OCI-LY3 (cell line): Measurements from ENCODE around the gene TMEM252.

Source experiments
- EZH2phosphoT487 ChIP-seq: fragments of 200-600 bp; shearing (Covaris generic); IDR thresholded peaks from 2 replicates; pipeline ENCODE4 v1.6.1; 2018; ENCODE audit warnings: antibody characterized with exemption, mixed run types, low read depth
- TF ChIP-seq, protein P1 (sequence below): fragments of 200-600, 300-600 bp; sonication (generic); IDR thresholded peaks from 2 replicates; pipeline ENCODE4 v1.5.1; 2014; ENCODE audit warnings: antibody characterized with exemption, low read length, low read depth

DNA sequence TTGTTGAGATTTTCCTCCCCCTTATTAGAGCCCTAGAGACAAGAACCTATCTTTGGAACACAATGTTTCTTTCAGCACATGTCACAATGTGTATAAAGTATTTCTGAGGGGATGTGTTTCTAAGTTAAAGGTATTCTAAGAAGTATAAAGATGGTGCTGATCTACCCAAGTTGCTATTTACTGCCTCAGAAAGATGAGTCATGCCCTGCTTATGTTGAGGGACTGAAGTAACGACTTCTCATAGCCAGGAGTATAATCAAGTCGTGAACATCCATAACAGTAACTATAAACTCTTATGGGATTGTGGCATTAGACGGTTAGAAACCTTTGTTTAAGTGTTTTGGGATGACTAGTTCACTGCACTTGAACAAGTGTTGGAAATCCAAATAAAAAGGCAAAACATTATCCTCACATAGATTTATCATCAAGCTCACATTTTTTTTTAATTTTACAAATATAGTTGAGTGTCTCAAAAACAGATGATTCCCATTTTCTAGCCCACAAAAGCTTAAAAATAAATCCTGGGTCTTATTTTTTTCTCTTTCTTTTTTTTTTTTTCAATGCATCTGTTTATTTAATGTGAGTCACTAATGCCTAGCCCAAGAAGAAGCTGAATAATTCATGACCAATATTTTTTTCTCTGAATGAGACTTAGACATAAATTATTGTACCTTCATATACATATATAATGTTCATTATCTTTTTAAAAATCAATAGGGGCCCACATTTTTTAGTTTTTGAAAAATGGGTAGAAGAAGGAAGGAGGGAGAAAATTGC, 12.2 kb upstream of the TMEM252 start:
- TF ChIP-seq, protein P1, sequence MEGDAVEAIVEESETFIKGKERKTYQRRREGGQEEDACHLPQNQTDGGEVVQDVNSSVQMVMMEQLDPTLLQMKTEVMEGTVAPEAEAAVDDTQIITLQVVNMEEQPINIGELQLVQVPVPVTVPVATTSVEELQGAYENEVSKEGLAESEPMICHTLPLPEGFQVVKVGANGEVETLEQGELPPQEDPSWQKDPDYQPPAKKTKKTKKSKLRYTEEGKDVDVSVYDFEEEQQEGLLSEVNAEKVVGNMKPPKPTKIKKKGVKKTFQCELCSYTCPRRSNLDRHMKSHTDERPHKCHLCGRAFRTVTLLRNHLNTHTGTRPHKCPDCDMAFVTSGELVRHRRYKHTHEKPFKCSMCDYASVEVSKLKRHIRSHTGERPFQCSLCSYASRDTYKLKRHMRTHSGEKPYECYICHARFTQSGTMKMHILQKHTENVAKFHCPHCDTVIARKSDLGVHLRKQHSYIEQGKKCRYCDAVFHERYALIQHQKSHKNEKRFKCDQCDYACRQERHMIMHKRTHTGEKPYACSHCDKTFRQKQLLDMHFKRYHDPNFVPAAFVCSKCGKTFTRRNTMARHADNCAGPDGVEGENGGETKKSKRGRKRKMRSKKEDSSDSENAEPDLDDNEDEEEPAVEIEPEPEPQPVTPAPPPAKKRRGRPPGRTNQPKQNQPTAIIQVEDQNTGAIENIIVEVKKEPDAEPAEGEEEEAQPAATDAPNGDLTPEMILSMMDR, result no peak
- no peak for TF ChIP-seq EZH2phosphoT487
